HCT116 (cell line): ENCODE results near the gene IGFL4.

Source experiments
- EZH2 ChIP-seq: fragments of 200-600 bp; sonication (generic); IDR thresholded peaks from 2 replicates; pipeline ENCODE4 v1.6.1; 2017; ENCODE audit warnings: antibody characterized with exemption, mixed run types
- EZH2phosphoT487 ChIP-seq: fragments of 200-600 bp; IDR thresholded peaks from 2 replicates; pipeline ENCODE4 v1.6.1; 2018; ENCODE audit warnings: antibody characterized with exemption, borderline replicate concordance
- POLR2A ChIP-seq: IDR thresholded peaks from 2 replicates; pipeline ENCODE4 v1.7.0; 2011; ENCODE audit warnings: borderline replicate concordance; ENCODE audit not compliant: insufficient read depth, insufficient read length; ENCODE audit errors: extremely low read depth
- RAD21 ChIP-seq: IDR thresholded peaks from 2 replicates; pipeline ENCODE4 v1.6.1; 2012; ENCODE audit warnings: low read depth, mild to moderate bottlenecking
- SIN3A ChIP-seq: IDR thresholded peaks from 2 replicates; pipeline ENCODE4 v1.6.1; 2012; ENCODE audit warnings: low read depth
- YY1 ChIP-seq: IDR thresholded peaks from 2 replicates; pipeline ENCODE4 v1.6.1; 2011; ENCODE audit warnings: low read length, low read depth, moderate library complexity, mild to moderate bottlenecking; ENCODE audit not compliant: insufficient replicate concordance; ENCODE audit errors: extremely low read depth
- TF ChIP-seq, protein P1 (sequence below), 3 experiments: fragments of 200-600 bp in 1 of 3; sonication (generic) in 1 of 3; IDR thresholded peaks in 2 of 3; conservative IDR thresholded peaks in 1 of 3; 2 replicates each; pipeline ENCODE4 v1.5.1; 2012 to 2017; ENCODE audit warnings: low read depth in 2 of 3, low read length in 2 of 3, antibody characterized with exemption in 1 of 3, borderline replicate concordance in 1 of 3, control low read depth in 1 of 3, mild to moderate bottlenecking in 1 of 3, mixed read lengths in 1 of 3, mixed run types in 1 of 3, moderate library complexity in 1 of 3; ENCODE audit not compliant: insufficient read depth in 1 of 3
- TF ChIP-seq, protein P2 (sequence below): IDR thresholded peaks from 2 replicates; pipeline ENCODE4 v1.6.1; 2012

DNA sequence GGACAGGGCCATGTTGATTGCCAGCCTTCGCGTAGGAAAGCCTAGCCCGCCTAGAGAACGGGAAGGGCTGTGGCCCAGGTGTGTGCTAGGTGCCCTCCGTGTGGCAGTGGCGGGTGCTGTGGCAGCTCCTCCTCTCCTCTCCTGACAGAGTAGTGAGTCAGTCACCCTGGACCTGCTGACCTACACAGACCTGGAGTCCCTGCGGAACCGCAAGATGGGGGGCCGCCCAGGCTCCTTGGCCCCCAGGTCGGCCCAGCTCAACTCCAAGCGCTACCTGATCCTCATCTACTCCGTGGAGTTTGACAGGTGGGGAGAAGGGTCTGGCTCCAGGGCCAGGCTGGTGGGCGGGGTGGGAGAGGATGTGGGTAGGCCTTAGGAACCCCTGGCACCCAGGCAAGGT is 34.4 kb downstream of the IGFL4 start:
- TF ChIP-seq EZH2 = no peak
- TF ChIP-seq, protein P1, sequence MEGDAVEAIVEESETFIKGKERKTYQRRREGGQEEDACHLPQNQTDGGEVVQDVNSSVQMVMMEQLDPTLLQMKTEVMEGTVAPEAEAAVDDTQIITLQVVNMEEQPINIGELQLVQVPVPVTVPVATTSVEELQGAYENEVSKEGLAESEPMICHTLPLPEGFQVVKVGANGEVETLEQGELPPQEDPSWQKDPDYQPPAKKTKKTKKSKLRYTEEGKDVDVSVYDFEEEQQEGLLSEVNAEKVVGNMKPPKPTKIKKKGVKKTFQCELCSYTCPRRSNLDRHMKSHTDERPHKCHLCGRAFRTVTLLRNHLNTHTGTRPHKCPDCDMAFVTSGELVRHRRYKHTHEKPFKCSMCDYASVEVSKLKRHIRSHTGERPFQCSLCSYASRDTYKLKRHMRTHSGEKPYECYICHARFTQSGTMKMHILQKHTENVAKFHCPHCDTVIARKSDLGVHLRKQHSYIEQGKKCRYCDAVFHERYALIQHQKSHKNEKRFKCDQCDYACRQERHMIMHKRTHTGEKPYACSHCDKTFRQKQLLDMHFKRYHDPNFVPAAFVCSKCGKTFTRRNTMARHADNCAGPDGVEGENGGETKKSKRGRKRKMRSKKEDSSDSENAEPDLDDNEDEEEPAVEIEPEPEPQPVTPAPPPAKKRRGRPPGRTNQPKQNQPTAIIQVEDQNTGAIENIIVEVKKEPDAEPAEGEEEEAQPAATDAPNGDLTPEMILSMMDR (IDR thresholded peaks at IDR 0.05 in 2 of 3, conservative IDR thresholded peaks at IDR 0.05 in 1 of 3; ENCODE audit: borderline replicate concordance in 1 of 3, insufficient read depth in 1 of 3, low read depth in 2 of 3, low read length in 2 of 3) = no peak
- TF ChIP-seq RAD21 = no peak
- no peak for TF ChIP-seq EZH2phosphoT487
- no peak for TF ChIP-seq YY1
- no peak for TF ChIP-seq POLR2A
- TF ChIP-seq, protein P2, sequence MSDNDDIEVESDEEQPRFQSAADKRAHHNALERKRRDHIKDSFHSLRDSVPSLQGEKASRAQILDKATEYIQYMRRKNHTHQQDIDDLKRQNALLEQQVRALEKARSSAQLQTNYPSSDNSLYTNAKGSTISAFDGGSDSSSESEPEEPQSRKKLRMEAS = no peak
- no peak for TF ChIP-seq SIN3A
